Osteoblast (primary cell): ENCODE results near the gene PPFIA4. TPM values are rescaled to one million over a fixed set of nuclear protein-coding genes. Genes with fewer than 3 reads are reported as not detected.

ENCODE experiments used
- DNase-seq: peaks from one replicate; pipeline ENCODE4 v3.0.0; 2011; ENCODE audit warnings: low spot score, mixed read lengths; ENCODE audit not compliant: insufficient read length; ENCODE audit errors: missing footprints
- H2AFZ ChIP-seq: 2 replicates; pipeline ENCODE4 v1.6.0; 2011; ENCODE audit warnings: mild to moderate bottlenecking, low read length
- H3K27ac ChIP-seq: 2 replicates; pipeline ENCODE4 v1.5.1; 2011; ENCODE audit warnings: mild to moderate bottlenecking, low read depth, low read length, moderate library complexity
- H3K27me3 ChIP-seq: 2 replicates; pipeline ENCODE4 v1.6.0; 2012; ENCODE audit warnings: mild to moderate bottlenecking, control low read depth, inconsistent platforms, low read length, moderate library complexity; ENCODE audit not compliant: insufficient read depth
- H3K36me3 ChIP-seq: 2 replicates; pipeline ENCODE4 v1.5.1; 2011; ENCODE audit warnings: mild to moderate bottlenecking, low read length, control low read depth, moderate library complexity; ENCODE audit not compliant: insufficient read depth
- H3K4me1 ChIP-seq: 2 replicates; pipeline ENCODE4 v1.5.1; 2011; ENCODE audit warnings: mild to moderate bottlenecking, low read length, control low read depth, moderate library complexity; ENCODE audit not compliant: insufficient read depth
- H3K4me2 ChIP-seq: 2 replicates; pipeline ENCODE4 v1.6.0; 2011; ENCODE audit warnings: mild to moderate bottlenecking, low read length; ENCODE audit not compliant: insufficient read depth
- H3K4me3 ChIP-seq: fragments of 200-600 bp; sonication (generic); 3 replicates; pipeline ENCODE4 v1.5.1; 2012; ENCODE audit warnings: mild to moderate bottlenecking, low read length, inconsistent platforms; ENCODE audit not compliant: insufficient read depth
- H3K79me2 ChIP-seq: 2 replicates; pipeline ENCODE4 v1.6.0; 2012; ENCODE audit warnings: mild to moderate bottlenecking, low read length, control low read depth, inconsistent platforms; ENCODE audit not compliant: insufficient read depth
- H3K9me3 ChIP-seq: 2 replicates; pipeline ENCODE4 v1.5.1; 2011; ENCODE audit warnings: low read depth, low read length, control low read depth
- H4K20me1 ChIP-seq: 2 replicates; pipeline ENCODE4 v1.6.0; 2012; ENCODE audit warnings: mild to moderate bottlenecking, low read length, control low read depth; ENCODE audit not compliant: insufficient read depth
- total RNA-seq: library from RNA; depleted of rRNA; stranded (reverse); fragments of >200 nt; gene quantifications from 2 replicates; pipeline ENCODE4 v1.2.3, GENCODE V29; 2012
- TF ChIP-seq, protein P1 (sequence below): IDR thresholded peaks from 2 replicates; pipeline ENCODE4 v1.5.1; 2011; ENCODE audit warnings: mild to moderate bottlenecking, low read depth, low read length, moderate library complexity; ENCODE audit errors: extremely low read depth

PPFIA4 gene
- total RNA-seq, 1 donor: 10.9 TPM

DNA sequence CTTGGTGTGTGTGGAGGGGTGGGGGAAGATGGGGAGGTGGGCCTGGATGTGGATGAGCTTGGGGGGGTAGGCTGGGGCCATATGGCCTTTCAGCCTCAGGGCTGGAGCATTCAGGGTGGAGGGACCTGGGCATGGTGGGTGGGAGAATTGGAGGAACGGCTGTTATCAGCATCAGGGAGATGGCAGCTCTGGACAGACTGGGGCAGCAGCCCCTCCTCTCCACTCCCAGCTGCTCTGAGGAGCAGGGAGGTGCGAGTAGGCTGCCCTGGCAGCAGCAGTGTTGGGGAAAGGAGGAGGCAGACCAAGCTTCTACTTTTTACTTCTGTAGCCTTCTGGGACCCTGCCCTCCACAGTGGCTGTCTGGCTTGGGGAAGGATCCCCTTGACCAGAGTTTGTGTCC lies 10.2 kb downstream of the PPFIA4 start:
- Histone ChIP-seq H2AFZ (no peak overlapping the region), H3K79me2 (no peaks in the 10 kb centered on the region), H3K27me3 (no peaks in the 10 kb centered on the region), H3K9me3 (no peaks in the 10 kb centered on the region), H3K36me3 (no peaks in the 10 kb centered on the region), H3K27ac (no peak overlapping the region), H3K4me1 (peaks cover 17% of the 10 kb centered on the region), H3K4me3 (no peak overlapping the region), H4K20me1 (no peaks in the 10 kb centered on the region), H3K4me2 (no peak overlapping the region)
- TF ChIP-seq, protein P1, sequence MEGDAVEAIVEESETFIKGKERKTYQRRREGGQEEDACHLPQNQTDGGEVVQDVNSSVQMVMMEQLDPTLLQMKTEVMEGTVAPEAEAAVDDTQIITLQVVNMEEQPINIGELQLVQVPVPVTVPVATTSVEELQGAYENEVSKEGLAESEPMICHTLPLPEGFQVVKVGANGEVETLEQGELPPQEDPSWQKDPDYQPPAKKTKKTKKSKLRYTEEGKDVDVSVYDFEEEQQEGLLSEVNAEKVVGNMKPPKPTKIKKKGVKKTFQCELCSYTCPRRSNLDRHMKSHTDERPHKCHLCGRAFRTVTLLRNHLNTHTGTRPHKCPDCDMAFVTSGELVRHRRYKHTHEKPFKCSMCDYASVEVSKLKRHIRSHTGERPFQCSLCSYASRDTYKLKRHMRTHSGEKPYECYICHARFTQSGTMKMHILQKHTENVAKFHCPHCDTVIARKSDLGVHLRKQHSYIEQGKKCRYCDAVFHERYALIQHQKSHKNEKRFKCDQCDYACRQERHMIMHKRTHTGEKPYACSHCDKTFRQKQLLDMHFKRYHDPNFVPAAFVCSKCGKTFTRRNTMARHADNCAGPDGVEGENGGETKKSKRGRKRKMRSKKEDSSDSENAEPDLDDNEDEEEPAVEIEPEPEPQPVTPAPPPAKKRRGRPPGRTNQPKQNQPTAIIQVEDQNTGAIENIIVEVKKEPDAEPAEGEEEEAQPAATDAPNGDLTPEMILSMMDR: no peak
- peak; percentile 62 for DNase-seq

DNA sequence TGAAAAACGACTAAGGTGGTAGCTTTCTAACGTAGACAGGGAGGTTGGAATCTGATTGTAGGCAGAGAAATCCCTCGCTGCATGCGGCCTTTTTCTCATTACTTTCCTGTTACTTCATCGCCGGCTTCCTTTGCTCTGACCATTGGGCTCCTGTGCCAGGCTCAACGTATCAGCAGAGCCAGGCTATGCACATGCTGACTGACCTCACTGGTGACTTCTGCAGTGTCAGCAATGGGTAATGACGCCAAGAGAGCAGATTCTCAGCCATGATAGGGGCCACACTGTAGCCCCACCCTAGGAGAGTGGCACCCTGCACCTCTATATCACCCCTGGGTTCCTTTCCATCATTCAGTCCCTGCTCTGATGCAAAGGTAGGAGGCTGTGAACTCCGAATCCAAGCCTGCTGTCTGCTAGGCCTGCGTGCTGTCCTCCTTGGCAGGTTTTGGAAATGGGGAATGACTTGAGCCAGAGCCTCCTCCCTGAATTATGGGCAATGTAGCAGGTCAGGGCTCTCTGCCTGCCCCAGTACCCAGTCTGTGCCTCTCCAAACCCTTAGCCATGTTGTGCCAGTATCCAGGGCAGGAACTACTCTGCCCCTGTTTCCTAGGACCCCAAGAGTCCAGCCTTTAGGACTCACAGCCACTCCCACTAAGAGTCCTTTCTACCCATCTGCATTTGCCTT lies 11.4 kb downstream of the PPFIA4 start:
- no peaks in the 10 kb centered on the region for H3K9me3 ChIP-seq
- no peaks in the 10 kb centered on the region for H3K27me3 ChIP-seq
- H3K27ac ChIP-seq: peak overlapping the region; percentile 48
- no peaks in the 10 kb centered on the region for H3K36me3 ChIP-seq
- TF ChIP-seq, protein P1: no peak
- H3K79me2 ChIP-seq: no peaks in the 10 kb centered on the region
- H3K4me2 ChIP-seq: peak overlapping the region; percentile 23
- H4K20me1 ChIP-seq: no peaks in the 10 kb centered on the region
- peak; percentile 75 for DNase-seq
- H3K4me3 ChIP-seq: no peak overlapping the region
- no peak overlapping the region for H2AFZ ChIP-seq
- peaks cover 17% of the 10 kb centered on the region for H3K4me1 ChIP-seq

DNA sequence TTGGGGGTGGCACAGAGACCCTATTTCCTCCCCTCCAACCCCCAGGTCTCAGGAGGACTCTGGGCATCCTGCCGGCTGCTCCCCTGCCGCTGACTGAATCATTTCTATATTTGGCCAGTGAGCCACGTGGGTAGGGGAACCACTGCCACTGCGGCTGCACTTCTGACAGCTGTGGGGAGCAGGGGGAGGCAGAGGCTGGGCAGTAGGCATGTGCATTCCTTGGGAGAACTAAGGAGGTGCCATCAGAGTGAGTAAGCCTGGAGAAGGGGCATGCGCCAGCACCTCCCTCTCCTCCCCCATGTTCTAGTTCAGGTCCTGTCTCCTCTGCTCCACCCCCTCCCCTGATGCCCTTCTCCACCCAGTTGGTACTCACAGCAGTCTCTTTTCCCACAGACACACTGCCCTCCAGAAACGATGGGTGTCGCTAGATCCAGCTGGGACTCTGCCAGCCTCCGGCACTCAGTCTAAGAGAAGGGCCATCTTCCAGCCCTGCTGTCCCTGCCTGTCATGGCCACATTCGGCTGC lies 12.0 kb downstream of the PPFIA4 start:
- H3K36me3 ChIP-seq: no peaks in the 10 kb centered on the region
- H3K79me2 ChIP-seq: no peaks in the 10 kb centered on the region
- peak overlapping the region; percentile 69 for H3K4me2 ChIP-seq
- H3K27ac ChIP-seq: peak overlapping the region; percentile 48
- no peaks in the 10 kb centered on the region for H3K9me3 ChIP-seq
- no peaks in the 10 kb centered on the region for H3K27me3 ChIP-seq
- peak overlapping the region; percentile 31 for H3K4me3 ChIP-seq
- H2AFZ ChIP-seq: peak overlapping the region; percentile 66
- peak; percentile 98 for DNase-seq
- peaks cover 17% of the 10 kb centered on the region for H3K4me1 ChIP-seq
- TF ChIP-seq, protein P1: peak; percentile 36
- H4K20me1 ChIP-seq: no peaks in the 10 kb centered on the region

DNA sequence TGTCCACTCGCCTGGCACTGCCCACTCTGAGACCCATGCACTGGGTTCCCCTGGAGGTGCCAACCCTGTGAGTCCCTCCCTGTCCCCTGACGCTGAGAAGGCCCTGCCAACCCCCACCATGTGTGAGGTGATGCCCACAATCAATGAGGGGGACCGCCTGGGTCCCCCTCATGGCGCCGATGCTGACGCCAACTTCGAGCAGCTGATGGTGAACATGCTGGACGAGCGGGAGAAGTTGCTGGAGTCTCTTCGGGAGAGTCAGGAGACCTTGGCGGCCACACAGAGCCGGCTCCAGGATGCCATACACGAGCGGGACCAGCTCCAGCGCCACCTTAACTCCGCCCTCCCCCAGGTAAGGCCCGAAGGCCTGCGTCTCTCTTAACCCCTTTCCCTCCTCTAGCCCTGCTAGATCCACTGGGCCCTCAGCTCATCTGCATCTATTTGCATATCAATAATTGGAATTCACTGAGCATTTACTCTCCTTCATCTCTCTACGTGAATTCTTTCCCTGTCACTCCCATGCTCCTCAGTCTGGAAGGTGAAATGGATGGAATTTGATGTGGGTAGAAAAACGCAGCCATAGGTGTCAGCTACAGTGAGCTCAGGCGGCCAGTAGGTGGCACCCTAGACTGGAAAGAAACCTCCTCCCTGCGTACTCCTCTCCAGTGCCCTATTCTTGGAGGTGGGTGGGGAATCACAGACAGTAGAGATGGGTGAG lies 12.8 kb downstream of the PPFIA4 start:
- peak; percentile 95 for DNase-seq
- Histone ChIP-seq H3K27ac (no peak overlapping the region), H3K27me3 (no peaks in the 10 kb centered on the region), H3K4me1 (peaks cover 17% of the 10 kb centered on the region), H3K4me2 (no peak overlapping the region), H4K20me1 (no peaks in the 10 kb centered on the region), H3K9me3 (no peaks in the 10 kb centered on the region), H3K79me2 (no peaks in the 10 kb centered on the region), H3K4me3 (no peak overlapping the region), H2AFZ (no peak overlapping the region), H3K36me3 (no peaks in the 10 kb centered on the region)
- TF ChIP-seq, protein P1: peak; percentile 99
